WI38 (cell line): Measurements from ENCODE around the gene STK11IP.
"Not testable (repeated sequence)": the region's sequence is repeated elsewhere in the genome, so short reads cannot be mapped to it uniquely, and the experiment has no call there.

Source experiments
- H3K4me3 ChIP-seq: 2 replicates; pipeline ENCODE4 v1.5.1; 2011; ENCODE audit warnings: low read depth, mild to moderate bottlenecking, control low read depth, low read length
- CTCF ChIP-seq: IDR thresholded peaks from 2 replicates; pipeline ENCODE4 v1.5.1; 2012; ENCODE audit warnings: low read depth, mild to moderate bottlenecking, control low read depth, low read length

The STK11IP gene

GRCh38 chr2:219650426-219651248 is 53.0 kb downstream of the STK11IP start:
- TF ChIP-seq CTCF: no peak
- no peak overlapping the region for H3K4me3 ChIP-seq

DNA sequence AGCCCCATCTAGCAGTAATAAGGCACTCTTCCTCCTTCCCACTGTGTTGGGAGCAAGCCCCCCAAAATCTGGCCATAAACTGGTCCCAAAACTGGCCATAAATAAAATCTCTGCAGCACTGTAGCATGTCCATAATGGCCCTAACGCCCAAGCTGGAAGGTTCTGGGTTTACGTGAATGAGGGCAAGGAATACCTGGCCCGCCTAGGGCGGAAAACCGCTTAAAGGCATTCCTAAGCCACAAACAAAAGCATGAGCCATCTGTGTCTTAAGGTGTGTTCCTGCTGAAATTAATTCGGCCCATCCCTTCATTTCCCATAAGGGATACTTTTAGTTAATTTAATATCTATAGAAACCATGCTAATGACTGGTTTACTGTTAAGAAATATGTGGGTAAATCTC is 54.0 kb downstream of the STK11IP start:
- not testable (repeated sequence) for H3K4me3 ChIP-seq

GRCh38 chr2:219656526-219656925 is 58.9 kb downstream of the STK11IP start:
- H3K4me3 ChIP-seq: no peak overlapping the region
- no peak for TF ChIP-seq CTCF

DNA sequence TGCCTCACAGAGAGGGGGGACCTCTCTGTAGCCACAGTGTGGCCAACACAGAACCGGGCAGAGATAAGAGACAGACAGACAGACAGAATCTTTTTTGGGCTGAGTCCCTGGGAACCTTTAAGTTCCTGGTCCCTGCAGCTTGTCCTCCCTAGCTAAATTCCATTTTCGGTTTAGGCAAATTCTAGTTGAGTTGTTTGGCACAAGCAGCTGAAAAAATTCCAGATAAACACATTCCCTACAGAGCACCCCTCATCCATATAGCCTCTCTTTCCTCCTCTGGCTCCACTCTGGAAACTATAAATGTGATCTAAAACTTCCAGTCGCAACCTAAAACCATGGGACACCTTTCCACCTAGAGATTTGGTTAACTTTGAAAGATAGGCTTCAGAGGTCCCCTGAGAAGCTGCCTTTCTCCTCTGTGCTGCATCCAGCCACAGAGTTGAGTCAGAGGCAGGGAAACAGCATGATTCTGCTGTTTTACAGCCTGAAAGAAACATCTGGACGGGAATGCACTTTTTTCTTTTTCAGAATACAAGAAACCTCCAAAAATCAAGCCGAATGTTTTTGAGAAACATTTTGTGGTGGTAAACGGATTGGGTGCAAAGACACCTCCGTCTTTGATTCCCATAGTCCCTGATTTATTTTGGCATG is 60.7 kb downstream of the STK11IP start:
- H3K4me3 ChIP-seq: no peak overlapping the region
- TF ChIP-seq CTCF: no peak

DNA sequence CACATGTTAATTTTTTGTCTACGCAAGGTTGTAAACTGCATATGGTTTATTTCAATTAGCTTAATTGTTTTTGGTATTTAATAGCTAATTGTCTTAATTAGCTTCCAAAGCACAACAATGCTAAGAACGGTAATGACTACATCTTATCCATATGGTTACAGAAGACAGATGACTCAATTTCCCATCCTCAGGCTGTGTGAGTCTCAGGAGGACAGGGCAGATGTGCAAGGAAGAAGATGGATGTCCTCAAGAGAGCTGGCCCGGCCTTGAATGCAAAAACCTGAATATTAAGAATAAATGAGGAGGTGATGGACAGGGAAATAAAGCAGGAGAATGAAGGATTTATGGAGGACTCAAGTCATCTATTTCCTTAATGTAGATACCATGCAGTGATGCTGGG is 61.2 kb downstream of the STK11IP start:
- no peak overlapping the region for H3K4me3 ChIP-seq
- no peak for TF ChIP-seq CTCF

GRCh38 chr2:219661197-219661954 is 63.7 kb downstream of the STK11IP start:
- H3K4me3 ChIP-seq: no peak overlapping the region
- no peak for TF ChIP-seq CTCF

DNA sequence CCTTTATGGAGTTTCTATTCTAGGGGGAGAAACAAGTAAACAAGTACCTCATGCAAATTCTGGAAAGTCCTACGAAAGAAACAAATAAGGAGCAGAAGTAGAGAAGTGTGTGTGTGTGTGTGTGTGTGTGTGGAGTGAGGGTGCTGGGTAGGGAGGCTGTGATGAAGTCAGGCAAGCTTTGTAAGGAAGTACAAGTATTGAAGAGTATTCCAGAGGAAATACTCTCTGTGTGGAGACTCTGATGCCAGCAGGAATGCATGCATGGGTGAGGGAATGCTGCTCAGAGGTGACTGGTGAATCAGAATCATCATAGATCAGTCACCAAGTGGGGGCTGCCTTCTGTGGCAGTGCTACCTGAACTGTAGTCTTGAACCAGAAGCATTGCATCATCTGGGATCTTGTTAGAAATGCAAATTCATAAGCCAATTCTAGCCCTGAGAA is 64.3 kb downstream of the STK11IP start:
- H3K4me3 ChIP-seq: no peak overlapping the region
- no peak for TF ChIP-seq CTCF
